ENCODE results near the gene ANKRD23.

Gene ANKRD23

GRCh38 chr2:96817882-96818281 lies 25.9 kb downstream of the ANKRD23 start:
- H3K9ac ChIP-seq (ENCODE audit: insufficient read length, low read depth) = peak overlapping the region; percentile 97
- peaks cover 11% of the 10 kb centered on the region for H3K4me1 ChIP-seq (ENCODE audit: insufficient read depth, insufficient read length)
- no peaks in the 10 kb centered on the region for H3K9me3 ChIP-seq (ENCODE audit: insufficient read depth, low read length)
- H3K27me3 ChIP-seq (ENCODE audit: insufficient read depth, insufficient read length) = peaks cover 21% of the 10 kb centered on the region
- H3K4me3 ChIP-seq (ENCODE audit: insufficient read length, low read depth) = peak overlapping the region; percentile 83
- TF ChIP-seq ZNF274 (IDR thresholded peaks at IDR 0.05; ENCODE audit: low read depth, low read length) = no peak
- TF ChIP-seq YY1 (IDR thresholded peaks at IDR 0.05; ENCODE audit: insufficient read depth, insufficient read length) = no peak
- peaks cover 14% of the 10 kb centered on the region for H3K36me3 ChIP-seq (ENCODE audit: insufficient read depth, insufficient read length, low read length)
- DNase-seq (ENCODE audit: low read depth, low spot score) = no peak

DNA sequence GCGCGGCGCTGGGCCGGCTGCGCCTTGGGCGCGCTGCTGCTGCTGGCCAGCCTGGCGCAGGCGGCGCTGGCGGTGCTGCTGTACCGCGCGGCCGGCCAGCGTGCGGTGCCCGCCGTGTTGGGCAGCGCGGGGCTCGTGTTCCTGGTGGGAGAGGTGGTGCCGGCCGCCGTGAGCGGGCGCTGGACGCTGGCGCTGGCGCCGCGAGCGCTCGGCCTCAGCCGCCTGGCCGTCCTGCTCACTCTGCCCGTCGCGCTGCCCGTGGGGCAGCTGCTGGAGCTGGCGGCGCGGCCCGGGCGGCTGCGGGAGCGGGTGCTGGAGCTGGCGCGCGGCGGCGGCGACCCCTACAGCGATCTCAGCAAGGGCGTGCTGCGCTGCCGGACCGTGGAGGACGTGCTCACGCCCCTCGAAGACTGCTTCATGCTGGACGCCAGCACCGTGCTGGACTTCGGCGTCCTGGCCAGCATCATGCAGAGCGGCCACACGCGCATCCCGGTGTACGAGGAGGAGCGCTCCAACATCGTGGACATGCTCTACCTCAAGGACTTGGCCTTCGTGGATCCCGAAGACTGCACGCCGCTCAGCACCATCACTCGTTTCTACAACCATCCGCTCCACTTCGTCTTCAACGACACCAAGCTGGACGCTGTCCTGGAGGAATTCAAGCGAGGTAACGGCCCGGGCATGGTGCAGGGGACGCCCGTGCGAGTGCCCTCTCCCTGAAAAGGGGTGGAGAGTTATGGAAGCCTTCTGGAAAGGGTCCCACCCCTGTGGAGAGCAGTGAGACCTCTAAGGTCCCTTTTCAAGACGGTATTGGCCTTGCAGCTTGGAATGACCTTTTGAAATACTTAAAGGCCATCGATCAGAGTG lies 26.8 kb downstream of the ANKRD23 start:
- Histone ChIP-seq H3K36me3 (ENCODE audit: insufficient read depth, insufficient read length, low read length) (peaks cover 18% of the 10 kb centered on the region), H3K4me1 (ENCODE audit: insufficient read depth, insufficient read length) (peaks cover 11% of the 10 kb centered on the region), H3K27me3 (ENCODE audit: insufficient read depth, insufficient read length) (peaks cover 21% of the 10 kb centered on the region), H3K9ac (ENCODE audit: insufficient read length, low read depth) (peak overlapping the region; percentile 97), H3K9me3 (ENCODE audit: insufficient read depth, low read length) (no peaks in the 10 kb centered on the region), H3K4me3 (ENCODE audit: insufficient read length, low read depth) (peak overlapping the region; percentile 83)
- DNase-seq (ENCODE audit: low read depth, low spot score) = no peak
- TF ChIP-seq ZNF274 (IDR thresholded peaks at IDR 0.05; ENCODE audit: low read depth, low read length) (no peak), SUZ12 (IDR thresholded peaks at IDR 0.05; ENCODE audit: extremely low read depth, insufficient read depth, insufficient read length) (no peak), YY1 (IDR thresholded peaks at IDR 0.05; ENCODE audit: insufficient read depth, insufficient read length) (no peak)

DNA sequence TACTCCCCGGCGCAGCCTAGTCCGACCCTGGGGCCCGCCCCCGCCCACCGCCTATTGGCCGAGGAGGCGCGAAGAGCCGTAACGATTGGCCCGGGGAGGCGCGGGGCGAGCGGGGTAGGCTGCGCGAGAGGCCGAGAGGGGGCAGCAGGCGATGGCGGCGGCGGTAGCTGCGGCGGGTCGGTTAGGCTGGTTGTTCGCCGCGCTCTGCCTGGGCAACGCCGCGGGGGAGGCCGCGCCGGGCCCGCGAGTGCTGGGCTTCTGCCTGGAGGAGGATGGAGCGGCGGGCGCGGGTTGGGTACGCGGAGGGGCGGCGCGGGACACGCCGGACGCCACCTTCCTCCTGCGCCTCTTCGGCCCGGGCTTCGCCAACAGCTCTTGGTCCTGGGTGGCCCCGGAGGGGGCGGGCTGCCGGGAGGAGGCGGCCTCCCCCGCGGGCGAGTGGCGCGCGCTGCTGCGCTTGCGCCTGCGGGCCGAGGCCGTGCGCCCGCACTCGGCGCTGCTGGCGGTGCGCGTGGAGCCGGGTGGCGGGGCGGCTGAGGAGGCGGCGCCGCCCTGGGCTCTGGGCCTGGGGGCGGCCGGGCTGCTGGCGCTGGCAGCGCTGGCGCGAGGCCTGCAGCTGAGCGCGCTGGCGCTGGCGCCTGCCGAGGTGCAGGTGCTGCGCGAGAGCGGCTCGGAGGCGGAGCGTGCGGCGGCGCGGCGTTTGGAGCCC lies 27.5 kb downstream of the ANKRD23 start, which contains the start of gene CNNM3:
Gene CNNM3 (plus strand): TSS at position 142 of the 709 bp plus-strand sequence. CDS start 10 bp downstream, at position 152.
- Histone ChIP-seq H3K9me3 (ENCODE audit: insufficient read depth, low read length) (no peaks in the 10 kb centered on the region), H3K4me3 (ENCODE audit: insufficient read length, low read depth) (peak within 1 kb of the TSS; percentile 83), H3K4me1 (ENCODE audit: insufficient read depth, insufficient read length) (peaks cover 11% of the 10 kb centered on the region), H3K27me3 (ENCODE audit: insufficient read depth, insufficient read length) (peaks cover 21% of the 10 kb centered on the region), H3K9ac (ENCODE audit: insufficient read length, low read depth) (peak within 1 kb of the TSS; percentile 97), H3K36me3 (ENCODE audit: insufficient read depth, insufficient read length, low read length) (peaks cover 21% of the 10 kb centered on the region)
- DNase-seq (ENCODE audit: low read depth, low spot score) = peak; percentile 94
- TF ChIP-seq ZNF274 (IDR thresholded peaks at IDR 0.05; ENCODE audit: low read depth, low read length) (no peak), YY1 (IDR thresholded peaks at IDR 0.05; ENCODE audit: insufficient read depth, insufficient read length) (no peak), SUZ12 (IDR thresholded peaks at IDR 0.05; ENCODE audit: extremely low read depth, insufficient read depth, insufficient read length) (no peak)

- H3K4me3 ChIP-seq (ENCODE audit: insufficient read length, low read depth) = peak overlapping the region; percentile 56
- H3K9me3 ChIP-seq (ENCODE audit: insufficient read depth, low read length) = no peaks in the 10 kb centered on the region
- peaks cover 21% of the 10 kb centered on the region for H3K27me3 ChIP-seq (ENCODE audit: insufficient read depth, insufficient read length)
- peak overlapping the region; percentile 70 for H3K9ac ChIP-seq (ENCODE audit: insufficient read length, low read depth)
- peaks cover 26% of the 10 kb centered on the region for H3K36me3 ChIP-seq (ENCODE audit: insufficient read depth, insufficient read length, low read length)
- no peak for DNase-seq (ENCODE audit: low read depth, low spot score)
- peaks cover 11% of the 10 kb centered on the region for H3K4me1 ChIP-seq (ENCODE audit: insufficient read depth, insufficient read length)
- TF ChIP-seq SUZ12 (IDR thresholded peaks at IDR 0.05; ENCODE audit: extremely low read depth, insufficient read depth, insufficient read length) (no peak), ZNF274 (IDR thresholded peaks at IDR 0.05; ENCODE audit: low read depth, low read length) (no peak), YY1 (IDR thresholded peaks at IDR 0.05; ENCODE audit: insufficient read depth, insufficient read length) (no peak)
Observed at GRCh38 chr2:96815326-96816126, 28.3 kb downstream of the ANKRD23 start.

DNA sequence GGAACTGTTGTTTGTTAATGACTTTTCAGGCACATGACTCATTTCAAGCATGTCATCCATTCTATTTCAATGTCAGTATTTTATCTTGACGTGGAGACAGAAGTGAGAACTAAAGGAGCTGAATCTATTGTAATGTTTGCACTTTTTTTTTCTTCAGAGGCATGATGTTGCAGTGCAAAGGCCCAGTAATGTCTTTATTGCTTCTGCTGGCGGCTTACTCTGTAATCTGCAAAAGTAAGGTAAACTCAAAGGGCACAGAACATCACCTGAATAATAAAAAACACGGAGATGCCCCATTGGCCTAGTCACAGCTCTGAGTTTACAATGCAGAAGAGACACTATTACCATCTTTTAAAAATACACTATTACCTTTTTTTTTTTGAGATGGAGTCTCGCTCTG lies 30.2 kb downstream of the ANKRD23 start:
- H3K36me3 ChIP-seq (ENCODE audit: insufficient read depth, insufficient read length, low read length) = peaks cover 35% of the 10 kb centered on the region
- H3K9me3 ChIP-seq (ENCODE audit: insufficient read depth, low read length) = no peaks in the 10 kb centered on the region
- TF ChIP-seq ZNF274 (IDR thresholded peaks at IDR 0.05; ENCODE audit: low read depth, low read length) (no peak), SUZ12 (IDR thresholded peaks at IDR 0.05; ENCODE audit: extremely low read depth, insufficient read depth, insufficient read length) (no peak)
- H3K9ac ChIP-seq (ENCODE audit: insufficient read length, low read depth) = no peak overlapping the region
- no peak for DNase-seq (ENCODE audit: low read depth, low spot score)
- H3K4me3 ChIP-seq (ENCODE audit: insufficient read length, low read depth) = no peak overlapping the region
- peaks cover 21% of the 10 kb centered on the region for H3K27me3 ChIP-seq (ENCODE audit: insufficient read depth, insufficient read length)
- H3K4me1 ChIP-seq (ENCODE audit: insufficient read depth, insufficient read length) = peaks cover 4% of the 10 kb centered on the region

DNA sequence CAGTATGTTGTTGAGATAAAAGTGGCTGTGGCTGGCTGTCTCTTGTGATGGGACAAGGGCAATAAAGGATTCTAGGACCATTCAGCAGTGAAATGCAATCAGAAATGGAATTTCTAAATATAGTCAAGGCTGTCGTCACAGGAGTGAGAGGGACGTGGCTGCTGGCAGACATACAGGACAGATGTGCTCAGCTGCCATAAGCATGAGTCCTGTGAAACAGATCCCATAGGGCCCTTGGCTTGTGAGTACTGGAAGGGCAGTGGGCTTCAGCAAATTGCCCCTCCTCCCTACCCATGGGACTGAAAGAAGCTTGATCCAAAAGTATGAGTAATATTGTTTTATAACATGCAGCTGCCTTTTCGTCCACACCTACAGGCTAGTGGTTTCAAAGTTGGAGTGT lies 31.9 kb downstream of the ANKRD23 start:
- peaks cover 9% of the 10 kb centered on the region for H3K27me3 ChIP-seq (ENCODE audit: insufficient read depth, insufficient read length)
- no peak overlapping the region for H3K4me3 ChIP-seq (ENCODE audit: insufficient read length, low read depth)
- TF ChIP-seq SUZ12 (IDR thresholded peaks at IDR 0.05; ENCODE audit: extremely low read depth, insufficient read depth, insufficient read length) = no peak
- no peak for TF ChIP-seq ZNF274 (IDR thresholded peaks at IDR 0.05; ENCODE audit: low read depth, low read length)
- TF ChIP-seq YY1 (IDR thresholded peaks at IDR 0.05; ENCODE audit: insufficient read depth, insufficient read length) = no peak
- no peaks in the 10 kb centered on the region for H3K4me1 ChIP-seq (ENCODE audit: insufficient read depth, insufficient read length)
- no peak for DNase-seq (ENCODE audit: low read depth, low spot score)
- H3K9ac ChIP-seq (ENCODE audit: insufficient read length, low read depth) = no peak overlapping the region
- H3K9me3 ChIP-seq (ENCODE audit: insufficient read depth, low read length) = no peaks in the 10 kb centered on the region
- H3K36me3 ChIP-seq (ENCODE audit: insufficient read depth, insufficient read length, low read length) = peaks cover 35% of the 10 kb centered on the region

All from NT2/D1 (cell line).